ENCODE data around the gene PSENEN.

Gene PSENEN

DNA sequence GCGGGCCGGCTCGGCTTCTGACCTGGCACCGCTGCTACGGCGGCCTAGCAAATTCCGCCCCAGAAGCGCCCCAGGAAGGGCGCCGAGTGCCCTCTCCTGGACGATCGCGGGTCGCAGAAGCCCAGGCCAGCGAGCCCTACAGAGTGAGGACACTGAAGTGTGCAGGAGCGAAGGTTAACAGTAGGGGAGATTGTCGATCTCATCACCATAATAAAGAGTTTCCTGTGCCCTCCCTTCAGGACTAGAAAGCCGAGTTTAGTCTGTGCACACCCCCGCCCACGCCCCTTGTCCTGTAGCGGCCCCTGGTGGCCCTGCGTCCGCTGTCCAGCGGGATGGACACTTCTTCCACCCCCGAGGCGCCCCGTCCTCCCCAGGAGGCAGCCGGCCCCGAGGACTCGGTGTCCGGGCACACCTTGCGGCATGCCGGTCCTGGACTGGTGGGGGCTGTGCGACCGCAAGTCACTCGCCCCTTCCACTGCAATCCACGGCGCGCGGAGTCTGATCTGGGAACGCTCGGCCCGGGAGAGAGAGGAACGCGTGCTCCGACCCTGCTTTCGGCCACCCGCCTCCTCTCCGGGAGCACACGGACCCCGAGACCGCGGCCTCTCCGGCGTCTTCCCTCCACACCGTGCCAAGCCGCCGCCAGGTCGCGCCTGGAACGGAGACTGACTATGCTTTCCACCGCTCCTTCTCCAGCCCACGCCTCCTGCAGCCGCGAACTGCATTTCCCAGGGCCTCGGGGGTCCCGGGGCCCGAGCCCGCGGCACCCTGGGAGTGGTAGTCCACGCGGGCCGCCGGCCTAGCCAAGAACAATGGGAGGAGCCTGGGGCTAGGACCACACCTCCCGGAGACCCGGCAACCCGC, 28.4 kb upstream of the PSENEN start (continued):
- peak; percentile 95; the same call in 1 of the 2 replicates for TF ChIP-seq ZSCAN30 (tag by site-specific recombination; IDR thresholded peaks at IDR 0.05)
- no peak for TF ChIP-seq ZNF830 (tag by site-specific recombination; IDR thresholded peaks at IDR 0.05; ENCODE audit: low read depth)
- TF ChIP-seq HOXC10 (CRISPR knock-in tag; IDR thresholded peaks at IDR 0.05), result no peak
- TF ChIP-seq ZNF19 (tag by site-specific recombination; IDR thresholded peaks at IDR 0.05; ENCODE audit: low read depth), result no peak
- TF ChIP-seq, protein P1, sequence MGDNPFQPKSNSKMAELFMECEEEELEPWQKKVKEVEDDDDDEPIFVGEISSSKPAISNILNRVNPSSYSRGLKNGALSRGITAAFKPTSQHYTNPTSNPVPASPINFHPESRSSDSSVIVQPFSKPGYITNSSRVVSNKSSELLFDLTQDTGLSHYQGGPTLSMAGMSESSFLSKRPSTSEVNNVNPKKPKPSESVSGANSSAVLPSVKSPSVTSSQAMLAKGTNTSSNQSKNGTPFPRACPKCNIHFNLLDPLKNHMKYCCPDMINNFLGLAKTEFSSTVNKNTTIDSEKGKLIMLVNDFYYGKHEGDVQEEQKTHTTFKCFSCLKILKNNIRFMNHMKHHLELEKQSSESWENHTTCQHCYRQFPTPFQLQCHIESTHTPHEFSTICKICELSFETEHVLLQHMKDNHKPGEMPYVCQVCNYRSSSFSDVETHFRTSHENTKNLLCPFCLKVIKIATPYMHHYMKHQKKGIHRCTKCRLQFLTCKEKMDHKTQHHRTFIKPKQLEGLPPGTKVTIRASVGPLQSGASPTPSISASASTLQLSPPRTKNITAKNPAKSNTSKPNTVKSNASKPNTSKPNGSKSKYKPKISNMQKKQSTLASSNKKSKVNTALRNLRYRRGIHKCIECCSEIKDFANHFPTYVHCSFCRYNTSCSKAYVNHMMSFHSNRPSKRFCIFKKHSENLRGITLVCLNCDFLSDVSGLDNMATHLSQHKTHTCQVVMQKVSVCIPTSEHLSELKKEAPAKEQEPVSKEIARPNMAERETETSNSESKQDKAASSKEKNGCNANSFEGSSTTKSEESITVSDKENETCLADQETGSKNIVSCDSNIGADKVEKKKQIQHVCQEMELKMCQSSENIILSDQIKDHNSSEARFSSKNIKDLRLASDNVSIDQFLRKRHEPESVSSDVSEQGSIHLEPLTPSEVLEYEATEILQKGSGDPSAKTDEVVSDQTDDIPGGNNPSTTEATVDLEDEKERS (tag by site-specific recombination; IDR thresholded peaks at IDR 0.05), result no peak
- peak; percentile 57; the same call in 1 of the 2 replicates for TF ChIP-seq ZNF146 (tag by site-specific recombination; IDR thresholded peaks at IDR 0.05)
- TF ChIP-seq ZNF239 (tag by site-specific recombination; IDR thresholded peaks at IDR 0.05), result peak; percentile 68; the same call in 1 of the 2 replicates
- peak; percentile 99 for TF ChIP-seq ZNF501 (tag by site-specific recombination; IDR thresholded peaks at IDR 0.05)
- TF ChIP-seq ZSCAN23 (tag by site-specific recombination; IDR thresholded peaks at IDR 0.05), result no peak; the same call in 1 of the 2 replicates
- TF ChIP-seq, protein P2, sequence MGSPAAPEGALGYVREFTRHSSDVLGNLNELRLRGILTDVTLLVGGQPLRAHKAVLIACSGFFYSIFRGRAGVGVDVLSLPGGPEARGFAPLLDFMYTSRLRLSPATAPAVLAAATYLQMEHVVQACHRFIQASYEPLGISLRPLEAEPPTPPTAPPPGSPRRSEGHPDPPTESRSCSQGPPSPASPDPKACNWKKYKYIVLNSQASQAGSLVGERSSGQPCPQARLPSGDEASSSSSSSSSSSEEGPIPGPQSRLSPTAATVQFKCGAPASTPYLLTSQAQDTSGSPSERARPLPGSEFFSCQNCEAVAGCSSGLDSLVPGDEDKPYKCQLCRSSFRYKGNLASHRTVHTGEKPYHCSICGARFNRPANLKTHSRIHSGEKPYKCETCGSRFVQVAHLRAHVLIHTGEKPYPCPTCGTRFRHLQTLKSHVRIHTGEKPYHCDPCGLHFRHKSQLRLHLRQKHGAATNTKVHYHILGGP (tag by site-specific recombination; IDR thresholded peaks at IDR 0.05), result no peak
- TF ChIP-seq ZNF792 (tag by site-specific recombination; IDR thresholded peaks at IDR 0.05), result peak; percentile 86
- 0 out of 2 replicates have a peak, but pooled peaks have one; percentile 20 for TF ChIP-seq ZFP41 (tag by site-specific recombination; IDR thresholded peaks at IDR 0.05; ENCODE audit: borderline replicate concordance)
- TF ChIP-seq, protein P3, sequence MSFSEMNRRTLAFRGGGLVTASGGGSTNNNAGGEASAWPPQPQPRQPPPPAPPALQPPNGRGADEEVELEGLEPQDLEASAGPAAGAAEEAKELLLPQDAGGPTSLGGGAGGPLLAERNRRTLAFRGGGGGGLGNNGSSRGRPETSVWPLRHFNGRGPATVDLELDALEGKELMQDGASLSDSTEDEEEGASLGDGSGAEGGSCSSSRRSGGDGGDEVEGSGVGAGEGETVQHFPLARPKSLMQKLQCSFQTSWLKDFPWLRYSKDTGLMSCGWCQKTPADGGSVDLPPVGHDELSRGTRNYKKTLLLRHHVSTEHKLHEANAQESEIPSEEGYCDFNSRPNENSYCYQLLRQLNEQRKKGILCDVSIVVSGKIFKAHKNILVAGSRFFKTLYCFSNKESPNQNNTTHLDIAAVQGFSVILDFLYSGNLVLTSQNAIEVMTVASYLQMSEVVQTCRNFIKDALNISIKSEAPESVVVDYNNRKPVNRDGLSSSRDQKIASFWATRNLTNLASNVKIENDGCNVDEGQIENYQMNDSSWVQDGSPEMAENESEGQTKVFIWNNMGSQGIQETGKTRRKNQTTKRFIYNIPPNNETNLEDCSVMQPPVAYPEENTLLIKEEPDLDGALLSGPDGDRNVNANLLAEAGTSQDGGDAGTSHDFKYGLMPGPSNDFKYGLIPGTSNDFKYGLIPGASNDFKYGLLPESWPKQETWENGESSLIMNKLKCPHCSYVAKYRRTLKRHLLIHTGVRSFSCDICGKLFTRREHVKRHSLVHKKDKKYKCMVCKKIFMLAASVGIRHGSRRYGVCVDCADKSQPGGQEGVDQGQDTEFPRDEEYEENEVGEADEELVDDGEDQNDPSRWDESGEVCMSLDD (tag by site-specific recombination; IDR thresholded peaks at IDR 0.05), result peak; percentile 98
- peak; percentile 99 for TF ChIP-seq KLF9 (tag by site-specific recombination; IDR thresholded peaks at IDR 0.05; ENCODE audit: low read depth)
- TF ChIP-seq, protein P4, sequence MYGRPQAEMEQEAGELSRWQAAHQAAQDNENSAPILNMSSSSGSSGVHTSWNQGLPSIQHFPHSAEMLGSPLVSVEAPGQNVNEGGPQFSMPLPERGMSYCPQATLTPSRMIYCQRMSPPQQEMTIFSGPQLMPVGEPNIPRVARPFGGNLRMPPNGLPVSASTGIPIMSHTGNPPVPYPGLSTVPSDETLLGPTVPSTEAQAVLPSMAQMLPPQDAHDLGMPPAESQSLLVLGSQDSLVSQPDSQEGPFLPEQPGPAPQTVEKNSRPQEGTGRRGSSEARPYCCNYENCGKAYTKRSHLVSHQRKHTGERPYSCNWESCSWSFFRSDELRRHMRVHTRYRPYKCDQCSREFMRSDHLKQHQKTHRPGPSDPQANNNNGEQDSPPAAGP (tag by site-specific recombination; IDR thresholded peaks at IDR 0.05), result peak; percentile 96
- no peak for TF ChIP-seq ZNF521 (tag by site-specific recombination; IDR thresholded peaks at IDR 0.05)
- TF ChIP-seq, protein P5, sequence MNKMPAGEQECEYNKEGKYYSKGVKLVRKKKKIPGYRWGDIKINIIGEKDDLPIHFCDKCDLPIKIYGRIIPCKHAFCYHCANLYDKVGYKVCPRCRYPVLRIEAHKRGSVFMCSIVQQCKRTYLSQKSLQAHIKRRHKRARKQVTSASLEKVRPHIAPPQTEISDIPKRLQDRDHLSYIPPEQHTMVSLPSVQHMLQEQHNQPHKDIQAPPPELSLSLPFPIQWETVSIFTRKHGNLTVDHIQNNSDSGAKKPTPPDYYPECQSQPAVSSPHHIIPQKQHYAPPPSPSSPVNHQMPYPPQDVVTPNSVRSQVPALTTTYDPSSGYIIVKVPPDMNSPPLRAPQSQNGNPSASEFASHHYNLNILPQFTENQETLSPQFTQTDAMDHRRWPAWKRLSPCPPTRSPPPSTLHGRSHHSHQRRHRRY (tag by site-specific recombination; IDR thresholded peaks at IDR 0.05), result peak; percentile 66; the same call in 1 of the 2 replicates
- no peak for TF ChIP-seq ZNF658 (tag by site-specific recombination; IDR thresholded peaks at IDR 0.05)
- TF ChIP-seq, protein P6, sequence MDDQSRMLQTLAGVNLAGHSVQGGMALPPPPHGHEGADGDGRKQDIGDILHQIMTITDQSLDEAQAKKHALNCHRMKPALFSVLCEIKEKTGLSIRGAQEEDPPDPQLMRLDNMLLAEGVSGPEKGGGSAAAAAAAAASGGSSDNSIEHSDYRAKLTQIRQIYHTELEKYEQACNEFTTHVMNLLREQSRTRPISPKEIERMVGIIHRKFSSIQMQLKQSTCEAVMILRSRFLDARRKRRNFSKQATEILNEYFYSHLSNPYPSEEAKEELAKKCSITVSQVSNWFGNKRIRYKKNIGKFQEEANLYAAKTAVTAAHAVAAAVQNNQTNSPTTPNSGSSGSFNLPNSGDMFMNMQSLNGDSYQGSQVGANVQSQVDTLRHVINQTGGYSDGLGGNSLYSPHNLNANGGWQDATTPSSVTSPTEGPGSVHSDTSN (CRISPR knock-in tag; IDR thresholded peaks at IDR 0.05), result peak; percentile 7; the same call in 1 of the 2 replicates
- no peak; the same call in 1 of the 2 replicates for TF ChIP-seq ZNF707 (tag by site-specific recombination; IDR thresholded peaks at IDR 0.05)
- TF ChIP-seq ZXDB (tag by site-specific recombination; IDR thresholded peaks at IDR 0.05), result peak; percentile 99
- TF ChIP-seq ZNF747 (tag by site-specific recombination; IDR thresholded peaks at IDR 0.05), result no peak
- 0 out of 2 replicates have a peak, but pooled peaks have one; percentile 73 for TF ChIP-seq ZNF223 (tag by site-specific recombination; IDR thresholded peaks at IDR 0.05)
- TF ChIP-seq ZNF23 (tag by site-specific recombination; IDR thresholded peaks at IDR 0.05; ENCODE audit: borderline replicate concordance), result no peak
- peak; percentile 60; the same call in 1 of the 2 replicates for TF ChIP-seq ZNF416 (tag by site-specific recombination; IDR thresholded peaks at IDR 0.05)
- no peak for TF ChIP-seq ZNF112 (tag by site-specific recombination; IDR thresholded peaks at IDR 0.05)
- TF ChIP-seq ZFHX2 (tag by site-specific recombination; conservative IDR thresholded peaks at IDR 0.05), result peak; percentile 96
- no peak for TF ChIP-seq MZF1 (tag by site-specific recombination; IDR thresholded peaks at IDR 0.05; ENCODE audit: borderline replicate concordance)
- peak; percentile 95 for TF ChIP-seq BCL11A (tag by site-specific recombination; IDR thresholded peaks at IDR 0.05; ENCODE audit: low read depth)
